Measurements from ENCODE around the gene MAP2K1.
A peak's percentile ranks its signal among the peaks of the same experiment; 100 is the strongest.
"Not testable (repeated sequence)": the region's sequence is repeated elsewhere in the genome, so short reads cannot be mapped to it uniquely, and the experiment has no call there.

The MAP2K1 gene

GRCh38 chr15:66481107-66481856, 94.6 kb downstream of the MAP2K1 start:
- DNase-seq = no peak

DNA sequence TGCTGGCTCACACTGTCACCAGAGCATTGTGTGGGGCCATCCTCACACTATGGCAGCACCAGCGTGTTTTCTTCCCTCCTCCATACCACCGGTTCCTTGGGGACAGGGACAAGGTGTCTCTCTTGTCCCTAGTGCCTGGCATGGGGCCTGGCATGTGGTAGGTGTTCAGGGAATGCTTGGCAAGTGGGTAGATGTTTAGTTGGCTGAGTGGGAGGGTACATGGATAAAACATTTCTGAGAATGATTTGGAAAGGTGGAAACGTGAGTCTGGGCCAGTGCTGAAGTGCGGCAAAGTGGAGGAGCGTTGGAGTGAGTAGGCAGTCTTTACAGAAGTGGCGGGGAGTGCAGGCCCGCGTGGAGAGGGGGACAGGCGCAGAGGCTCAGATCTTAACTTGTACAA, 95.8 kb downstream of the MAP2K1 start:
- no peak for DNase-seq

GRCh38 chr15:66483131-66483566, 96.4 kb downstream of the MAP2K1 start:
- no peak for DNase-seq

- DNase-seq = no peak
Measured at GRCh38 chr15:66484539-66485112, 97.9 kb downstream of the MAP2K1 start.

GRCh38 chr15:66486887-66487286, 100.2 kb downstream of the MAP2K1 start:
- no peak for DNase-seq

GRCh38 chr15:66488525-66488924, 101.8 kb downstream of the MAP2K1 start:
- DNase-seq = no peak

- DNase-seq = no peak
Measured at GRCh38 chr15:66489179-66489791, 102.6 kb downstream of the MAP2K1 start.

DNA sequence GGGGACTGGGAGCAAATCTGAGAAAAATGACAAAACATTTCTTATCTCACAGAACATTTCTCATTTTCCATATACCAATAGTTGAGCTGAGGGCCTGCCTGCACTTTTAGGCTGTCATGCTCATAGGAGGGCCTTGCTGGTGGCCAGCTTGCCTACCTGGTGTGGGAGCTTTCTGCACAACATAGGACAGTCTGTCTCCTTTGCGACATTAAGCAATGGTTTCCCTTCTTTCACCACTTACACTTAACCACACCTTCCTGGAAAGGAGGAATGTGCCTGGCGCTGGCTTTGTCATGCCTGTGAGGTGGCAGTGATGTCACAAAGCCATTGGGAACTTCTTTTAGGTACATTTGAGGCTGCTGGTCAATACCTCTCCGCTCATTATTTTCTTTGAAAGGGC, 105.1 kb downstream of the MAP2K1 start:
- no peak for DNase-seq

DNA sequence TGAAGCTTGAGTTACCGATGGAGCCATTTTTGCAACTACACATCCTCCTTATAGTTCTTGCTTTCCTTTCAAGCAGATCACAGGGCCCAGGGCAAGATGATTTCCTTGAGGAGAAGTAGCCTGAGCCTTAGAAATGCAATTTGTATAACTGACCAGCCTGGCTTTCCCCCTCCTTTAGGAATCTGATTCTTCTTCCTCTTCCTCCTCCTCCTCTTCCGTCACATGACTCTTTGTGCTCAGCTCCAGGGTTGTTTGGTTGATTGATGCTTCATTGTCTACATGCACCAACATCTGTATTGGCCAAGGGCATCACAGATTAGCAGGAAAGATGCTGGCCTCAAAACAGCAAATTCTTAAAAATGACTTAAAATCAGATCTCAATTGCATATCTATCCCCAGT, 107.5 kb downstream of the MAP2K1 start:
- DNase-seq = no peak

DNA sequence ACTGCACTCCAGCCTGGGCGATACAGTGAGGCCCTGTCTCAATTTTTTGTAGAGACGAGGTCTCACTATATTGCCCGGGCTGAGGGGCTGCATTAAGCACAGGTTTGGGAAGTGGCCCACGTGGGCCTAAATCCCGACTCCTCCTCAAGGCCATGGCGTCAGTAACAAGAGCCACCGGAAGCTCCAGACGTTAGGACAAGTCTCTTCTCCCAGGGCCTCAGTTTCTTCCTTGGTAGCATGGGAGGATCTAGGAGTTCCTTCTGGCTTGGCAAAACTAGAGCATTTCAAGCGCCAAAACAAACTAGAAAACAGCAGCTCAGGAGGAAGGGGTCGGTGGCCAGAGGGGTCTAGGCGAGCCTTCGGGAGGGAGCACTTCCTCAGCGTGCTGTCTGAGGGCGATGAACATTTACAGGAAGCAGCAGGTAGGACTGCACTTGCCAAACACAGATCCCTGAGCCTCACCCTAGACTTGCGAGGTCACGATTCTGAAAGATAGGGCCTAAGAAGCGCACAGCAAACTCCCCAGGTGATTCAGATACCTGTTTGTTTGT, 110.3 kb downstream of the MAP2K1 start:
- no peak for DNase-seq

DNA sequence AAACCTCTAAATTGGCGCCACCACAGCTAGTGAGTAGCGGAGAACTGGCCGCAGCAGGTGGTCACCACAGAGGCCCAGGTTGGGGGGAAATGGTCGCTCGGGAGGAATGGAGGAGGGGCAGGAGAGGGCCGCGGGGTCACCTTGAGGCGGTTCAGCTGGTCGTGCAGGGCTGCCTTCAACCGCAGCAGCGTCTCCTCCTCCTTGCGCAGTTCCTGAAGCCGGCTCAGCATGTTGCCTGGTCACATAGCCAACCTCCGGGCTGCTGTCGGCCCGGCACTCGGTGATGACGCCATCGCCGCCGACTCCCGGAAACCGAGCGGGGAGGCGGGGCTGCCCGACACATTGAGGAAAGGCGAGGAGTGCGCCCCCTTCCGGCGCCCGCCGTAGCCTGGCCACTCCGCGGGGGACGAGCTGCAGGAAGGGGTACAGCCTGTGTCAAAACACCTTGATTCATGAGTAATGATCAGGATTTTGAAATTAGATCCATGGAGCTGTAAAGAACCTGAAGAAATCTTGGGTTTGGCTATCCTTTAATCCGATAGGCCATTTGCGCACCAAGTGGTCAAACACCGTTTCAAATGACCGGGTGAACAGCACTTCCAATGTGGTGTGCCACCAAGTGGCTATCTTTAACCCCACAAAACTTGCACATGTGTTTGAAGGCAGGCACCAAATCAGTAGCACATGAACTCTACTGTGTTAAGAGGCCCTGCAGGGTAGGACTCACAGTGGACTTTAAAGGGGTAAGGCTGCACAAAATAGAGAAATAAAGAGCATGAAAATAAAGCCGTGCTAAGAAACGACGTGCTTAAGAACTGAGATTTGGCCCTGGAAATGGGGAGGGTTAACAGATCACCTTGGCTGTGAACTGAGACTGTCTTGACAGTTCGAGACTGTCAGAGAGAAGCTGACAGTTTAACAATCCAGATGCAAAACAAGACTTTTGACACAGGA, 111.1 kb downstream of the MAP2K1 start, which contains the start of gene SNAPC5:
SNAPC5 (minus strand) TSS at position 261 of the 954 bp plus-strand sequence; CDS start at position 230, 31 bp downstream.
- peak; percentile 97 for DNase-seq

GRCh38 chr15:66498501-66499386, 112.0 kb downstream of the MAP2K1 start:
- no peak for DNase-seq

DNA sequence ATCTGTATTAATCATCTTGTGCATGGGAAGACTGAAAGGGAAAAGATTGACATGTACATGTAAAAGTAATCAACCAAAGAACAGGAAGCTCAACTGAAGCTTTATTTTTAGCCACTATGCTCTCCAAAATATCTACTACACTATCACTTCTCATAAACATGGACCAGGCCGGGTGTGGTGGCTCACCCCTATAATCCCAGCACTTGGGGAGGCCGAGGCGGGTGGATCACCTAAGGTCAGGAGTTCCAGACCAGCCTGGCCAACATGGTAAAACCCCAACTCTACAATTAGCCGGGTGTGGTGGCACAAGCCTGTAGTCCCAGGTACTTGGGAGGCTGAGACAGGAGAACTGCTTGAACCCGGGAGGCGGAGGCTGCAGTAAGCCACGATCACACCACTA, 113.6 kb downstream of the MAP2K1 start:
- DNase-seq = not testable (repeated sequence)

DNA sequence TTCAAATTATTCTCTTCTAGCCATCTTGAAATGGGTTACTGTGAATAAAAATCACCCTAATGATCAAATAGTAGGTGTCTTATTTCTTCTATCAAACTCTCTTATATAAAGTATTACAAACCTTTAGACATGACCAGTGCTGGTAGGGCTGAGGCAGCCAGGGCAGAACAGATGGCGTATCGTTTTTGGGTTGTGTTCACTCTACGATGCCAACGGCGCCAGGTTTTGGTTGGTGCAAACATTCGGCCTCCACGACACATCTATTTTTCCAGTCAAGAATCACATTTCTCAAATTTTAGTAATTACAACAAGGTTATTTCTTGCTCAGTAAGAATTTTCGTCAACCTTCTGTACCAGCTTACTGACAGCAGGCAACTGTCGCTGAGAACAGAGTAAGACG, 115.8 kb downstream of the MAP2K1 start:
- DNase-seq = no peak

DNA sequence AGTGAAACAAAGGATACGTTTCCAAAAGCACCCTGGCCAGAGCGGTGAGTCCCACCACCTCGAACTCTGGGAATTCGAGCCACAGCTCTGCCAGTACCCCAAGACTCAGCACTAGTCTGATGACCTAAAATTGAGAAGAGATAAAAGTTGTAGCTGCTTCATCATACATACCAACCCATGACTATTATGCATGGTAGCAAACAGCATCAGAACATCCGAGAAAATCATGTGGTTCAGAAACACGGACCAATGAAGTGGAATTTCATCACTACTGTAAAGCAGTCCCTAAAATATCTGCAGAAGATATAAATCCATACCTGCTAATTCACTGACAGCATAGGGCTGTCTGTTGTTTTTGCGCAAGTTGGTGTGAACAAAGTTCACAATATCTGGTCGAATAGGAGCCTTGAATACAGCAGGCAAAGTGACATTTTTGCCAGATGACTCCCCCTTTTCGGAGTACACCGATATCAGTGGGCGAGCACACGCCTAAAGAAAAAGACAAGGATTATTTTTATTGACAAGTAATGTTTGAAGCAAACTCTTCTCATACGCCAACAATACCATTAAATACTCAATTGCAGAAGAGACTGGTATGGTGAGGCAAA, 116.4 kb downstream of the MAP2K1 start:
- not testable (repeated sequence) for DNase-seq

DNA sequence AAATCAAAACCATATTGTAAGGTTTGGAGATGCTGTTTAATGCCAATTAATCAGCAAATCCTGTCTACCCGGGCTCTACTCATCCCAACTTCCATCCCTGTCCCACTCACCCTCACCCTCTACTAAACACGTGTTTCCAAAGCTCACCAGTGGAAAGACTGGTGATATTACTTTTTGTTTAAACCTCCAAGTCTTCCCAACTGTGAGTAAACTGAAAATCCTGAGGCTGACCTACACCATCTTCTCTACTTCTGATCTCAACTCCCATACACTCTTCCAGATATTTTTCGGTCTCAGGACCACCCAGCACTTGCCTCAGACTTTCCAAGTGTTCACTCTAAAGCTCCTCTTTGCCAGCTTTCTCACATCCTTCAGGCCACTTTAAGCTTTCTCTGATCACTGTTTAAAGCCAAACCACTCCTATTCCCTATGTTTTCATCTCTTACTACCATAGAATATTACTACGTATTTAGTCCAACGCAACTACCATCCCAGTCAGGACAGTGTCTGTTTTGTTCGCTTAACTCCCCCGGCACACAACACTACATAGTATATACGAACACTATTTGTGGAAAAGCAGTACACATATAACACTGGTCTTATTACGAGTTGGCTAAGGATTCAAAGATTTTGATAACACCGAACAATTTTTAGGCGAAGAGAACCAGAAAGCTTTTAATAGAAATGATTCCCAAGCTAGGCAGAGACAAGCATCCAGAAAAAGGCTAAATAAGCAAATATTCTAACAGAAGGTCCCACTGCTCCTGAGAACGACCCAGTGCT, 117.3 kb downstream of the MAP2K1 start:
- DNase-seq = no peak

DNA sequence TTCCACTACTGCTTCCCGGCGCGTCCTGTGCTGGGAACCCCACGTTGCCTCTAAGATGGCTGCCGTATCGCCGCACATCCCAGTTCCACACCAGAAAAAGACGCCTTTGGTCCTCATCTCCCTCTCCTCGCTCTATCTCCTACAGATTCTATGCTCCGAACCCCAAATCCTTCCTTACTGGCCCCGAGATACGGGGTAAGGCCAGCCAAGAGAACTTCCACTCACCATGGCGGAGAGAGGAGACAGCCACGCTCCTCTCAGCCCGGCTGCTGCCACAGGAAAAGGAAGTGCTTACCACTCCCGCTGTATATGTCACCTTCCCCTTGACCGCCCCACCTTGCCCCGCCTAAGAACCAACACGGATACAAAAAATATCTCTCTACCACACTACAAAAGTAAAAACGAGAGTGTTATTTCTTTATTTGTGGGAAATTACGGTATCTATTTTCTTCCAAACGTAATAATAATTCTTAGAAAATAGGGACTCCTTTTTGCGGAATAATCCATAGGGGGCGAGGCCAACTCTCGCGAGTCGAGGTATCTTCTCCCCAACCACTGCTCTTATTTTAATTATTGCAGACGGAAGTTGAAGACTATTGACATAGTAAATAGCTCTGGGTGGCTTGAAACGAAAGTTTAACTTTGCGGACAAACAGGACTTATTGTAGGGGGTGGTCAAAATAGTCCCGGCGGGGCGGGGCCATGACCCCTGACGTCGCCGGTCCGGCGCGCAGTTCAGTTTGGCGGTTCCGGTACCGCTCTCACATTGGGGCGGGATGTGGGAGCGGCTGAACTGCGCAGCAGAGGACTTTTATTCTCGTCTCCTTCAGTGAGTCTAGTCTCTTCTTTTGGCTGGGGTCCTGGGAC, 118.1 kb downstream of the MAP2K1 start, which contains the start of the genes RPL4 and ZWILCH:
RPL4 (minus strand) TSS at position 293 of the 867 bp plus-strand sequence; CDS start at position 228, 65 bp downstream.
ZWILCH (plus strand) TSS at position 764 of the 867 bp plus-strand sequence; CDS start at position 777, 13 bp downstream.
- DNase-seq = peak; percentile 76

GRCh38 chr15:66505430-66505811, 118.7 kb downstream of the MAP2K1 start:
- DNase-seq = no peak

DNA sequence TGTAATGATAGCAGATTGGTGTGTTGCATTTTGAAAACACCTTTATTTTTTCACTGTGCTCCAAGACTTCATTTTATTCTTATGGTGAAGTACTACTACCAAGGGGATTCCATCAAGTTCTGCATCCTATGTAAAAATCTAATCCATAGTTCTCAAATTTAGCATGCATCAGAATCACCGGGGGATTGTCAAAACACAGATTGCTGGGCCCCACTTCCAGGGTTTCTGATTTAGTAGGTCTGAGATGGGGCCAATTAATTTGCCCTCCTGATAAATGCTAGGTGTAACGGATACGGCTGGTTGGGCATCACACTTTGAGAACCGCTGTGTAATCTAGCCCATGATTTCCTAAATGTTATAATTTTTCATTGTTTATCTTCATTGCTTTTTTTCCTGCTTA, 119.1 kb downstream of the MAP2K1 start:
- no peak for DNase-seq

All from stimulated activated CD4-positive, alpha-beta T cell treated with anti-CD3 and anti-CD28 coated beads, Interleukin-1b, Interleukin-23, amount 100 ng/mL, for 48 hours (primary cell).